Peyer's patch (tissue), 4 donors: ENCODE data around the gene BCL11A.

Experiments
- POLR2A ChIP-seq, 2 donors: fragments of 450-650 bp; IDR thresholded peaks; one replicate each; pipeline ENCODE4 v1.5.1; 2017; ENCODE audit warnings: antibody characterized with exemption in 2 of 2, mild to moderate bottlenecking in 2 of 2, moderate library complexity in 2 of 2
- TF ChIP-seq, protein P1 (sequence below), 6 experiments: fragments of 450-650 bp in 4 of 6; fragments of 200-600 bp in 2 of 6; sonication (generic) in 1 of 6; IDR thresholded peaks; one replicate each; pipeline ENCODE4 v1.5.1; 2017 to 2019; ENCODE audit warnings: antibody characterized with exemption in 6 of 6, mild to moderate bottlenecking in 3 of 6, moderate library complexity in 1 of 6

DNA sequence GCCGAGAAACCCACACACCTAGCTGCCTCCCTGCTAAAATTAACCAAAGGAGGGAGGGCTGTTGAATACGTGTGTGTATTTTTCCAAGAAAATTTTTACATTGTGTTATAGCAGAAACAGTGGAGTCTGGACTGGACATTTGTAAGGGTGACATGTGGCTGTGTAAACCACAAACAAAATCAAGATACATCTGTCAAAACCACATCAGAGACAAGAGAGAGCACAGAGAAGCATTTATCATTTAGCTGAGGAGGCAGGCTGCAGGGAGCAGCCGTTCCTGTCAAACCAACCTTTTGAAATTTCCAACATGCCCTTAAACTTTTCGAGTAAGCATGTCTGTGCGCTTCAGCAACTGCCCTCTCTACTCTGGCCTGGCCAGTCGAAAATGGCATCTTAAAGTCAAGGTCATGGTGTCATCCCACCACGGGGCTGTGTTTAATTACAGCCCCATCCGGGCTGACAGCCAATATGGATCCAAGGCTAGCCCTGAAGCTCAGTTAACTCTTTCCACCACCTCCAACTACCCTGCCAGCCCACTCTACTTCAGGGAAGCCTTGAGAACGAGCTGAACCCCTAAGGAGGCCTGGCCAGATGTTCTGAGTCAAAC, 8.4 kb downstream of the BCL11A start:
- TF ChIP-seq, protein P1, sequence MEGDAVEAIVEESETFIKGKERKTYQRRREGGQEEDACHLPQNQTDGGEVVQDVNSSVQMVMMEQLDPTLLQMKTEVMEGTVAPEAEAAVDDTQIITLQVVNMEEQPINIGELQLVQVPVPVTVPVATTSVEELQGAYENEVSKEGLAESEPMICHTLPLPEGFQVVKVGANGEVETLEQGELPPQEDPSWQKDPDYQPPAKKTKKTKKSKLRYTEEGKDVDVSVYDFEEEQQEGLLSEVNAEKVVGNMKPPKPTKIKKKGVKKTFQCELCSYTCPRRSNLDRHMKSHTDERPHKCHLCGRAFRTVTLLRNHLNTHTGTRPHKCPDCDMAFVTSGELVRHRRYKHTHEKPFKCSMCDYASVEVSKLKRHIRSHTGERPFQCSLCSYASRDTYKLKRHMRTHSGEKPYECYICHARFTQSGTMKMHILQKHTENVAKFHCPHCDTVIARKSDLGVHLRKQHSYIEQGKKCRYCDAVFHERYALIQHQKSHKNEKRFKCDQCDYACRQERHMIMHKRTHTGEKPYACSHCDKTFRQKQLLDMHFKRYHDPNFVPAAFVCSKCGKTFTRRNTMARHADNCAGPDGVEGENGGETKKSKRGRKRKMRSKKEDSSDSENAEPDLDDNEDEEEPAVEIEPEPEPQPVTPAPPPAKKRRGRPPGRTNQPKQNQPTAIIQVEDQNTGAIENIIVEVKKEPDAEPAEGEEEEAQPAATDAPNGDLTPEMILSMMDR (IDR thresholded peaks at IDR 0.05), result no peak
- TF ChIP-seq POLR2A (IDR thresholded peaks at IDR 0.05), result no peak
